GM12878 (cell line): ENCODE data around the gene ENTPD5. TPM values are rescaled to one million over a fixed set of nuclear protein-coding genes. Genes with fewer than 3 reads are reported as not detected.

Experiments used
- ATAC-seq: fragments of 200-7000 bp; cut with Tn5 transposase; 3 replicates; pipeline ENCODE4 v1.9.1; 2020; ENCODE audit warnings: mild to moderate bottlenecking, moderate library complexity
- BruUV-seq: library from RNA; stranded (reverse); fragments of 400-500 nt; replicated peaks from 2 replicates; lab custom pipeline; 2021; lab: Mats Ljungman, UMichigan
- CTCF ChIA-PET: fragments of 300-600 bp; sonication (Branson Sonifier 250); formaldehyde crosslinking; extraction: SDS; loops from one replicate; lab custom pipeline; 2021; ENCODE audit warnings: inconsistent platforms; lab: Yijun Ruan, JAX
- POLR2A ChIA-PET: fragments of 350-600 bp; formaldehyde crosslinking; extraction: SDS; loops from one replicate; lab custom pipeline; 2021; ENCODE audit warnings: inconsistent platforms; lab: Charles Lee
- RAD21 ChIA-PET: fragments of 300-600 bp; sonication (Branson Sonifier 250); formaldehyde crosslinking; loops from one replicate; lab custom pipeline; 2023; ENCODE audit warnings: antibody characterized with exemption; ENCODE audit not compliant: unreplicated experiment; lab: Charles Lee
- SMC1A ChIA-PET: fragments of 300-600 bp; sonication (Branson Sonifier 250); formaldehyde crosslinking; loops from one replicate; lab custom pipeline; 2023; ENCODE audit not compliant: unreplicated experiment, uncharacterized antibody; lab: Charles Lee
- DNase-seq: peaks from one replicate; pipeline ENCODE4 v3.0.0-alpha.2; 2011; ENCODE audit warnings: low read depth, low spot score
- FAIRE-seq: peaks from 3 replicates; lab custom pipeline; 2011; peaks lifted over from hg19 to GRCh38; lab: Jason Lieb, UNC
- H2AFZ ChIP-seq: 2 replicates; pipeline ENCODE4 v1.6.0; 2011; ENCODE audit warnings: low read depth, low read length, control low read depth; ENCODE audit not compliant: control insufficient read depth
- H3K27ac ChIP-seq: 2 replicates; pipeline ENCODE4 v1.5.1; 2011; ENCODE audit warnings: control low read depth; ENCODE audit not compliant: control insufficient read depth, insufficient read depth
- H3K27me3 ChIP-seq, 2 experiments: replicated peaks in 1 of 2; 2 replicates each; pipeline versions ENCODE4 v1.6.0 to v1.6.1; 2011; ENCODE audit warnings: low read length in 1 of 2; ENCODE audit not compliant: control insufficient read depth in 2 of 2, insufficient read depth in 2 of 2
- H3K36me3 ChIP-seq, 2 experiments: 2 replicates each; pipeline ENCODE4 v1.5.1; 2011; ENCODE audit warnings: low read length in 1 of 2; ENCODE audit not compliant: control insufficient read depth in 2 of 2, insufficient read depth in 2 of 2
- H3K4me1 ChIP-seq: 2 replicates; pipeline ENCODE4 v1.6.1; 2011; ENCODE audit warnings: mild to moderate bottlenecking, low read length, moderate library complexity, mixed read lengths; ENCODE audit not compliant: control insufficient read depth, insufficient read depth
- H3K4me2 ChIP-seq: 2 replicates; pipeline ENCODE4 v1.6.0; 2011; ENCODE audit warnings: control low read depth; ENCODE audit not compliant: control insufficient read depth, insufficient read depth
- H3K4me3 ChIP-seq: fragments of 200-600 bp; sonication (generic); 2 replicates; pipeline ENCODE4 v1.5.1; 2016
- H3K79me2 ChIP-seq: 2 replicates; pipeline ENCODE4 v1.6.0; 2011; ENCODE audit warnings: low read length; ENCODE audit not compliant: control insufficient read depth, insufficient read depth
- H3K9ac ChIP-seq: 2 replicates; pipeline ENCODE4 v1.8.0; 2011; ENCODE audit warnings: low read length, control low read depth, mixed read lengths; ENCODE audit not compliant: control insufficient read depth, insufficient read depth
- H3K9me3 ChIP-seq: replicated peaks from 3 replicates; pipeline ENCODE4 v1.5.1; 2011; ENCODE audit warnings: mild to moderate bottlenecking, low read length; ENCODE audit not compliant: control insufficient read depth, insufficient read depth
- H4K20me1 ChIP-seq: 2 replicates; pipeline ENCODE4 v1.6.0; 2011; ENCODE audit not compliant: control insufficient read depth, insufficient read depth
- FOXM1 ChIP-seq: IDR thresholded peaks from 2 replicates; pipeline ENCODE4 v1.6.1; 2012; ENCODE audit warnings: low read depth, mild to moderate bottlenecking, inconsistent platforms, low read length, moderate library complexity
- MEF2A ChIP-seq: IDR thresholded peaks from 2 replicates; pipeline ENCODE4 v1.6.1; 2011; ENCODE audit warnings: low read depth, mild to moderate bottlenecking, low read length, moderate library complexity; ENCODE audit not compliant: insufficient read depth
- NBN ChIP-seq: fragments of 450-650 bp; IDR thresholded peaks from 2 replicates; pipeline ENCODE4 v1.6.1; 2016
- RFX5 ChIP-seq: IDR thresholded peaks from 2 replicates; pipeline ENCODE4 v1.6.1; 2011; ENCODE audit warnings: low read depth, low read length, improper control_type of control experiment
- RUNX3 ChIP-seq: IDR thresholded peaks from 2 replicates; pipeline ENCODE4 v1.6.1; 2012; ENCODE audit warnings: low read length, inconsistent platforms
- STAT3 ChIP-seq: IDR thresholded peaks from 2 replicates; pipeline ENCODE4 v1.6.1; 2011; ENCODE audit warnings: low read depth, low read length, improper control_type of control experiment
- WGBS: methylation state at CpG from one replicate; pipeline ENCODE4 v1.1.6; 2016; ENCODE audit warnings: low lambda C conversion rate; ENCODE audit not compliant: insufficient replicate concordance, insufficient coverage; ENCODE audit errors: missing lambda C conversion rate; 5-methylcytosine and 5-hydroxymethylcytosine counted together
- in situ Hi-C: fragments of 300-500 bp; cut with MboI; formaldehyde crosslinking; loops from 9 replicates; pipeline ENCODE4 v1.14.3; 2018; ENCODE audit warnings: mixed read lengths
- intact Hi-C: fragments of 100-400 bp; cut with micrococcal nuclease; formaldehyde crosslinking; loops from one replicate; pipeline ENCODE4 v1.14.2; 2022; ENCODE audit not compliant: unreplicated experiment
- polyA plus RNA-seq, 11 experiments: library from polyadenylated mRNA; depleted of rRNA in 4 of 11; unstranded in 6 of 11; stranded (reverse) in 5 of 11; fragments of >200 nt; fragmentation: Nextera tagmentation in 4 of 11; fragmentation: Illumina TruSeq in 1 of 11; extraction: Ambion mirVana in 4 of 11; extraction: Trizol in 1 of 11; gene quantifications; 1 replicate in 1 of 11; 2 replicates in 10 of 11; pipeline versions ENCODE4 v1.2.1 to v1.2.3, GENCODE V29; 2011 to 2016; ENCODE audit warnings: inconsistent platforms in 2 of 11, missing spikeins in 2 of 11, low read depth in 1 of 11
- total RNA-seq, 4 experiments: library from RNA; depleted of rRNA in 3 of 4; stranded (reverse); fragments of >200 nt in 3 of 4; fragmentation: Illumina TruSeq in 1 of 4; extraction: Trizol in 1 of 4; gene quantifications; 2 replicates each; pipeline versions ENCODE4 v1.2.1 to v1.2.3, GENCODE V29; 2013 to 2021
- TF ChIP-seq, protein P1 (sequence below): IDR thresholded peaks from 2 replicates; pipeline ENCODE4 v1.6.1; 2012; ENCODE audit warnings: low read length, inconsistent platforms
- TF ChIP-seq, protein P2 (sequence below): fragments of 450-650 bp; IDR thresholded peaks from 2 replicates; pipeline ENCODE4 v1.6.1; 2017; ENCODE audit warnings: low read depth, mild to moderate bottlenecking, moderate library complexity

Gene ENTPD5
- total and polyA plus RNA-seq, 10 of the 15 experiments (the other 5 are each of a cell fraction or from before 2014, with no cell fraction given) = 2.4 to 9.9 (median 7.6) TPM

DNA sequence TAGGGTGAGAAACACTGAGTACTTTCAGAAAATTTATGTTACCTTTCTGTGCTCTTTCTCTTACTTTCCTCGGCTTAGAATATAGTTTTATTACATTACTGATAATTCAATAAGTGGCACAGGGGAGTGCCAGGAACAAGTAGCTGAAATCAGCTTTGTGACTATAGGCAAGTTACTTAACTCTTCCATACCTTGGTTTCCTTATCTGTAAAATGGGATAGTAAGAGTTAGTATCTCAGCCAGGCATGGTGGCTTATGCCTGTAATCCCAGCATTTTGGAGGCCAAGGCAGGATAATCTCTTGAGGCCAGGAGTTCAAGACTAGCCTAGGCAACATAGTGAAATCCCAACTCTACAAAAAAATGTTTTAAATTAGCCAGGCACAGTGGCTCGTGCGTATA, 15.5 kb upstream of the ENTPD5 start:
- H3K9me3 ChIP-seq = no peaks in the 10 kb centered on the region
- TF ChIP-seq FOXM1 (no peak), MEF2A (no peak), RFX5 (no peak), RUNX3 (no peak), STAT3 (no peak), NBN (no peak)
- TF ChIP-seq, protein P1, sequence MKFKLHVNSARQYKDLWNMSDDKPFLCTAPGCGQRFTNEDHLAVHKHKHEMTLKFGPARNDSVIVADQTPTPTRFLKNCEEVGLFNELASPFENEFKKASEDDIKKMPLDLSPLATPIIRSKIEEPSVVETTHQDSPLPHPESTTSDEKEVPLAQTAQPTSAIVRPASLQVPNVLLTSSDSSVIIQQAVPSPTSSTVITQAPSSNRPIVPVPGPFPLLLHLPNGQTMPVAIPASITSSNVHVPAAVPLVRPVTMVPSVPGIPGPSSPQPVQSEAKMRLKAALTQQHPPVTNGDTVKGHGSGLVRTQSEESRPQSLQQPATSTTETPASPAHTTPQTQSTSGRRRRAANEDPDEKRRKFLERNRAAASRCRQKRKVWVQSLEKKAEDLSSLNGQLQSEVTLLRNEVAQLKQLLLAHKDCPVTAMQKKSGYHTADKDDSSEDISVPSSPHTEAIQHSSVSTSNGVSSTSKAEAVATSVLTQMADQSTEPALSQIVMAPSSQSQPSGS = no peak
- TF ChIP-seq, protein P2, sequence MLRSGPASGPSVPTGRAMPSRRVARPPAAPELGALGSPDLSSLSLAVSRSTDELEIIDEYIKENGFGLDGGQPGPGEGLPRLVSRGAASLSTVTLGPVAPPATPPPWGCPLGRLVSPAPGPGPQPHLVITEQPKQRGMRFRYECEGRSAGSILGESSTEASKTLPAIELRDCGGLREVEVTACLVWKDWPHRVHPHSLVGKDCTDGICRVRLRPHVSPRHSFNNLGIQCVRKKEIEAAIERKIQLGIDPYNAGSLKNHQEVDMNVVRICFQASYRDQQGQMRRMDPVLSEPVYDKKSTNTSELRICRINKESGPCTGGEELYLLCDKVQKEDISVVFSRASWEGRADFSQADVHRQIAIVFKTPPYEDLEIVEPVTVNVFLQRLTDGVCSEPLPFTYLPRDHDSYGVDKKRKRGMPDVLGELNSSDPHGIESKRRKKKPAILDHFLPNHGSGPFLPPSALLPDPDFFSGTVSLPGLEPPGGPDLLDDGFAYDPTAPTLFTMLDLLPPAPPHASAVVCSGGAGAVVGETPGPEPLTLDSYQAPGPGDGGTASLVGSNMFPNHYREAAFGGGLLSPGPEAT = no peak
- 68% methylated on average over 3 of the region's 3 CpGs for WGBS

More for the DNA sequence above, 15.5 kb upstream of the ENTPD5 start:
- no peaks in the 10 kb centered on the region for H3K4me1 ChIP-seq
- ChIA-PET SMC1A (no interaction called here), POLR2A (no interaction called here), RAD21 (no interaction called here), CTCF (interaction anchor here (1.0 kb wide), 1 partner anchor 143 kb away, joined by 5 read pairs; no protein-coding TSS in a partner anchor)
- H3K27me3 ChIP-seq = no peaks in the 10 kb centered on the region
- no peak overlapping the region for H2AFZ ChIP-seq
- no TSS peak for BruUV-seq
- intact Hi-C loops = loop anchor here (10.0 kb wide), 1 partner anchor 400 kb away; no protein-coding TSS in a partner anchor
- no peak overlapping the region for H3K4me3 ChIP-seq
- FAIRE-seq = no peak
- no peaks in the 10 kb centered on the region for H3K79me2 ChIP-seq
- no peaks in the 10 kb centered on the region for H4K20me1 ChIP-seq
- in situ Hi-C loops = loop anchor here (25.0 kb wide), 1 partner anchor 297 kb away; no protein-coding TSS in a partner anchor
- no peak overlapping the region for H3K4me2 ChIP-seq
- H3K27ac ChIP-seq = no peak overlapping the region
- no peak for DNase-seq
- no peak overlapping the region for H3K9ac ChIP-seq
- H3K36me3 ChIP-seq = no peaks in the 10 kb centered on the region
- ATAC-seq = no peak
